H1 (cell line): Measurements from ENCODE around the gene KCNJ9. TPM values are rescaled to one million over a fixed set of nuclear protein-coding genes. Genes with fewer than 3 reads are reported as not detected.

Experiments
- CTCF ChIA-PET: fragments of 300-600 bp; sonication (Branson Sonifier 250); formaldehyde crosslinking; loops from one replicate; lab custom pipeline; 2021; ENCODE audit not compliant: partially characterized antibody; lab: Charles Lee
- POLR2A ChIA-PET: fragments of 300-600 bp; sonication (Branson Sonifier 250); formaldehyde crosslinking; loops from one replicate; lab custom pipeline; 2021; ENCODE audit warnings: inconsistent platforms; ENCODE audit not compliant: partially characterized antibody; lab: Charles Lee
- DNase-seq, 2 experiments: peaks; one replicate each; pipeline versions ENCODE4 v3.0.0 to v3.0.0-alpha.2; 2010 to 2022; ENCODE audit warnings: low spot score in 2 of 2, low read depth in 1 of 2, mixed read lengths in 1 of 2
- FAIRE-seq: peaks from 2 replicates; lab custom pipeline; 2011; peaks lifted over from hg19 to GRCh38; lab: Jason Lieb, UNC
- H2AFZ ChIP-seq: 2 replicates; pipeline ENCODE4 v1.8.1; 2012; ENCODE audit warnings: low read length, inconsistent platforms
- H2AK5ac ChIP-seq: 2 replicates; pipeline ENCODE4 v1.6.1; 2013; ENCODE audit warnings: low read depth, low read length
- H2BK120ac ChIP-seq: replicated peaks from 2 replicates; pipeline ENCODE3; 2013; ENCODE audit warnings: low read depth, low read length, inconsistent platforms
- H2BK12ac ChIP-seq: 2 replicates; pipeline ENCODE4 v1.6.1; 2013; ENCODE audit warnings: low read depth, low read length
- H2BK15ac ChIP-seq: 2 replicates; pipeline ENCODE4 v1.6.1; 2013; ENCODE audit warnings: low read length
- H2BK20ac ChIP-seq: 2 replicates; pipeline ENCODE4 v1.6.1; 2013; ENCODE audit warnings: low read length
- H2BK5ac ChIP-seq: 2 replicates; pipeline ENCODE4 v1.6.1; 2013; ENCODE audit warnings: low read depth, low read length
- H3K14ac ChIP-seq: 2 replicates; pipeline ENCODE4 v1.6.1; 2013; ENCODE audit warnings: inconsistent platforms; ENCODE audit not compliant: insufficient read length
- H3K18ac ChIP-seq: 2 replicates; pipeline ENCODE4 v1.6.1; 2013; ENCODE audit warnings: low read length; ENCODE audit errors: extremely low read depth
- H3K23ac ChIP-seq: 2 replicates; pipeline ENCODE4 v1.6.1; 2013; ENCODE audit warnings: inconsistent platforms; ENCODE audit not compliant: insufficient read length
- H3K23me2 ChIP-seq: 2 replicates; pipeline ENCODE4 v1.6.1; 2013; ENCODE audit warnings: low read depth, low read length
- H3K27ac ChIP-seq: 2 replicates; pipeline ENCODE4 v1.6.1; 2011; ENCODE audit warnings: low read depth, low read length, inconsistent platforms
- H3K27me3 ChIP-seq, 4 experiments: replicated peaks in 1 of 4; 1 replicate in 1 of 4; 2 replicates in 3 of 4; pipeline versions ENCODE4 v1.6.1 to v1.8.1; 2011 to 2013; ENCODE audit warnings: low read length in 3 of 4, mild to moderate bottlenecking in 3 of 4, inconsistent platforms in 2 of 4, mixed read lengths in 2 of 4, moderate library complexity in 1 of 4; ENCODE audit not compliant: control insufficient read depth in 3 of 4, insufficient read depth in 3 of 4; ENCODE audit errors: extremely low read depth in 1 of 4
- H3K36me3 ChIP-seq, 4 experiments: 2 replicates each; pipeline versions ENCODE4 v1.6.1 to v1.8.1; 2011 to 2013; ENCODE audit warnings: mild to moderate bottlenecking in 4 of 4, low read length in 3 of 4, moderate library complexity in 2 of 4, control low read depth in 1 of 4, inconsistent platforms in 1 of 4; ENCODE audit not compliant: insufficient read depth in 4 of 4, control insufficient read depth in 2 of 4
- H3K4ac ChIP-seq: replicated peaks from 2 replicates; pipeline ENCODE3; 2013; ENCODE audit warnings: low read length, low read depth, mixed read lengths, inconsistent platforms; ENCODE audit not compliant: insufficient read length
- H3K4me1 ChIP-seq, 4 experiments: replicated peaks in 1 of 4; 1 replicate in 1 of 4; 2 replicates in 3 of 4; pipeline versions ENCODE4 v1.6.1 to v1.8.1; 2011 to 2013; ENCODE audit warnings: low read length in 3 of 4, inconsistent platforms in 2 of 4, mixed read lengths in 1 of 4; ENCODE audit not compliant: insufficient read depth in 4 of 4, control insufficient read depth in 3 of 4
- H3K4me2 ChIP-seq, 2 experiments: 2 replicates each; pipeline versions ENCODE4 v1.6.1 to v1.8.1; 2011 to 2013; ENCODE audit warnings: low read depth in 2 of 2, low read length in 2 of 2, control low read depth in 1 of 2, inconsistent platforms in 1 of 2, mild to moderate bottlenecking in 1 of 2; ENCODE audit not compliant: insufficient read depth in 1 of 2
- H3K4me3 ChIP-seq, 4 experiments: fragments of 200-600, 300-600 bp in 1 of 4; sonication (generic), shearing (Covaris generic), sonication (Bioruptor Twin) in 1 of 4; 2 replicates each; pipeline versions ENCODE4 v1.5.1 to v1.8.1; 2011 to 2016; ENCODE audit warnings: low read length in 4 of 4, low read depth in 3 of 4, control low read depth in 2 of 4, inconsistent platforms in 2 of 4, mild to moderate bottlenecking in 2 of 4, mixed read lengths in 1 of 4, moderate library complexity in 1 of 4; ENCODE audit not compliant: insufficient read depth in 2 of 4; ENCODE audit errors: extremely low read depth in 1 of 4
- H3K56ac ChIP-seq: replicated peaks from 2 replicates; pipeline ENCODE3; 2013; ENCODE audit warnings: low read depth, mild to moderate bottlenecking, mixed read lengths, low read length, inconsistent platforms; ENCODE audit not compliant: insufficient read length
- H3K79me1 ChIP-seq: 2 replicates; pipeline ENCODE4 v1.6.1; 2013; ENCODE audit warnings: low read depth, low read length, control low read depth
- H3K79me2 ChIP-seq, 2 experiments: 2 replicates each; pipeline versions ENCODE4 v1.6.1 to v1.8.1; 2012 to 2013; ENCODE audit warnings: low read length in 2 of 2, mild to moderate bottlenecking in 2 of 2, inconsistent platforms in 1 of 2; ENCODE audit not compliant: insufficient read depth in 2 of 2, control insufficient read depth in 1 of 2
- H3K9ac ChIP-seq, 4 experiments: replicated peaks in 1 of 4; 1 replicate in 1 of 4; 2 replicates in 3 of 4; pipeline versions ENCODE4 v1.6.1 to v1.8.1; 2011 to 2013; ENCODE audit warnings: low read depth in 3 of 4, low read length in 3 of 4, control low read depth in 2 of 4, mild to moderate bottlenecking in 2 of 4, moderate library complexity in 2 of 4, inconsistent platforms in 1 of 4; ENCODE audit errors: extremely low read depth in 1 of 4
- H3K9me3 ChIP-seq, 2 experiments: 2 replicates each; pipeline versions ENCODE4 v1.6.1 to v1.8.1; 2012 to 2013; ENCODE audit warnings: mild to moderate bottlenecking in 2 of 2, moderate library complexity in 2 of 2, control low read depth in 1 of 2, inconsistent platforms in 1 of 2, low read depth in 1 of 2, low read length in 1 of 2, mixed read lengths in 1 of 2; ENCODE audit not compliant: insufficient read depth in 2 of 2
- H4K20me1 ChIP-seq, 2 experiments: replicated peaks in 1 of 2; 2 replicates each; pipeline versions ENCODE3 to v1.8.1; 2011 to 2013; ENCODE audit warnings: inconsistent platforms in 2 of 2, low read length in 2 of 2, mild to moderate bottlenecking in 1 of 2; ENCODE audit not compliant: insufficient read depth in 2 of 2, control insufficient read depth in 1 of 2
- H4K5ac ChIP-seq: 2 replicates; pipeline ENCODE4 v1.6.1; 2013; ENCODE audit warnings: low read length, low read depth, mixed read lengths, inconsistent platforms; ENCODE audit not compliant: insufficient read length
- H4K8ac ChIP-seq: 2 replicates; pipeline ENCODE4 v1.8.0; 2013; ENCODE audit warnings: mild to moderate bottlenecking, moderate library complexity, low read length, inconsistent platforms; ENCODE audit not compliant: insufficient read depth; ENCODE audit errors: extremely low read depth
- H4K91ac ChIP-seq: replicated peaks from 2 replicates; pipeline ENCODE3; 2013; ENCODE audit warnings: low read length, mixed read lengths, inconsistent platforms; ENCODE audit not compliant: insufficient read length
- BRCA1 ChIP-seq: IDR thresholded peaks from 2 replicates; pipeline ENCODE4 v1.6.1; 2012; ENCODE audit warnings: low read depth, low read length, improper control_type of control experiment
- CBX5 ChIP-seq: fragments of 300-800, 300-1000 bp; sonication (generic); IDR thresholded peaks from 2 replicates; pipeline ENCODE4 v1.7.1; 2016; ENCODE audit warnings: antibody characterized with exemption, low read length, low read depth
- CHD1 ChIP-seq: IDR thresholded peaks from 2 replicates; pipeline ENCODE4 v1.6.1; 2012; ENCODE audit warnings: low read depth, low read length, improper control_type of control experiment
- CTBP2 ChIP-seq: IDR thresholded peaks from 2 replicates; pipeline ENCODE4 v1.7.0; 2011; ENCODE audit warnings: borderline replicate concordance, mild to moderate bottlenecking, moderate library complexity, mixed read lengths, low read length; ENCODE audit not compliant: insufficient read depth, insufficient read length
- JUND ChIP-seq: IDR thresholded peaks from 2 replicates; pipeline ENCODE4 v1.6.1; 2011; ENCODE audit warnings: mild to moderate bottlenecking, improper control_type of control experiment, low read length
- PHF8 ChIP-seq: fragments of 200-600 bp; sonication (generic); conservative IDR thresholded peaks from 2 replicates; pipeline ENCODE4 v1.7.1; 2012; ENCODE audit warnings: low read depth, mild to moderate bottlenecking, inconsistent platforms, low read length, moderate library complexity
- POLR2A ChIP-seq, 2 experiments: IDR thresholded peaks; 1 replicate in 1 of 2; 2 replicates in 1 of 2; pipeline ENCODE4 v1.6.1; 2011; ENCODE audit warnings: low read depth in 2 of 2, low read length in 2 of 2, mild to moderate bottlenecking in 2 of 2; ENCODE audit errors: control extremely low read depth in 1 of 2
- SIRT6 ChIP-seq: IDR thresholded peaks from one replicate; pipeline ENCODE4 v1.7.1; 2012; ENCODE audit warnings: low read length, inconsistent platforms
- SP4 ChIP-seq: IDR thresholded peaks from 2 replicates; pipeline ENCODE4 v1.6.1; 2012; ENCODE audit warnings: low read length, inconsistent platforms
- WGBS, 2 experiments: shearing (Covaris generic) in 1 of 2; methylation state at CpG; one replicate each; pipeline versions ENCODE4 v1.1.6 to v1.1.7; 2013 to 2015; ENCODE audit warnings: low lambda C conversion rate in 2 of 2, mixed read lengths in 2 of 2, inconsistent platforms in 1 of 2, low coverage in 1 of 2, missing lambda C conversion rate in 1 of 2; ENCODE audit not compliant: insufficient replicate concordance in 2 of 2, insufficient coverage in 1 of 2, insufficient read length in 1 of 2; ENCODE audit errors: extremely low coverage in 1 of 2, missing lambda C conversion rate in 1 of 2; 5-methylcytosine and 5-hydroxymethylcytosine counted together
- polyA plus RNA-seq, 7 experiments: library from polyadenylated mRNA; depleted of rRNA in 3 of 7; stranded (reverse) in 5 of 7; unstranded in 2 of 7; fragments of >200 nt in 5 of 7; fragments of 200-250 nt in 2 of 7; gene quantifications; 1 replicate in 5 of 7; 2 replicates in 1 of 7; 4 replicates in 1 of 7; pipeline versions ENCODE4 v1.2.1 to v1.2.3, GENCODE V29; 2011 to 2013; ENCODE audit warnings: missing spikeins in 2 of 7, mixed read lengths in 2 of 7
- total RNA-seq: library from RNA; stranded (reverse); fragmentation: NEBNext Ultra II Directional; extraction: Animal tissue kit (Norgen Biotek cat#: 25700); gene quantifications from 2 replicates; pipeline ENCODE4 v1.2.1, GENCODE V29; 2021
- TF ChIP-seq, protein P1 (sequence below): IDR thresholded peaks from 2 replicates; pipeline ENCODE4 v1.6.1; 2011; ENCODE audit warnings: low read length, improper control_type of control experiment
- TF ChIP-seq, protein P2 (sequence below): IDR thresholded peaks from 2 replicates; pipeline ENCODE4 v1.6.1; 2012; ENCODE audit warnings: inconsistent platforms

Gene KCNJ9
- total and polyA plus RNA-seq, 2 of the 8 experiments (the other 6 are each of a cell fraction or from before 2014, with no cell fraction given) = 0.02 to 0.13 TPM

DNA sequence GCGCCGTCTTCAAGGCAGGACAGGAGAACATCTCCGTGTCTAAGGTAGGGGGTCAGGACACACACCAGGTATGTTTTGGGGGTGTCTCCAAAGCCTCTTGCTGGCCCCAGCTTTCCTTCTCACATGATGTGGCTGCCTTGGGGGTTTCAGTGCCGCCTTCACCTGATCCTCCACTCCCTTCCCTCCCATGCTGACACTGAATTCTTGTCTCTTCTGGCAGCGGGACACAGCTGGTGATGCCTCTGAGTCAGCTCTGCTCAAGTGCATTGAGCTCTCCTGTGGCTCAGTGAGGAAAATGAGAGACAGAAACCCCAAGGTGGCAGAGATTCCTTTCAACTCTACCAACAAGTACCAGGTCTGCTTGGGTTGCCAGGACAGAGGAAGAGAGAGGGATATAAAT lies 47.7 kb downstream of the KCNJ9 start:
- Histone ChIP-seq H4K8ac (no peak overlapping the region), H3K4me2 (no peak overlapping the region), H3K27ac (no peak overlapping the region), H4K5ac (no peak overlapping the region), H2BK15ac (no peak overlapping the region), H3K18ac (no peak overlapping the region), H3K4me3 (no peak overlapping the region), H3K4ac (no peak overlapping the region), H3K23ac (no peak overlapping the region), H3K79me1 (no peaks in the 10 kb centered on the region; the same call in 1 of the 2 replicates), H3K9ac (no peak overlapping the region), H2BK120ac (no peak overlapping the region), H3K4me1 (peaks cover 0 to 6% (median 0%) of the 10 kb centered on the region in 4 experiments; a peak in 2 of 7 replicates), H2AFZ (no peak overlapping the region), H2BK20ac (no peak overlapping the region), H4K20me1 (no peaks in the 10 kb centered on the region), H2BK12ac (no peak overlapping the region), H2AK5ac (no peak overlapping the region), H3K79me2 (no peaks in the 10 kb centered on the region), H3K9me3 (no peaks in the 10 kb centered on the region), H3K56ac (no peak overlapping the region), H3K14ac (no peak overlapping the region), H2BK5ac (no peak overlapping the region; the same call in 1 of the 2 replicates), H3K27me3 (no peaks in the 10 kb centered on the region), H4K91ac (no peak overlapping the region), H3K23me2 (peaks cover 4% of the 10 kb centered on the region; the same call in 1 of the 2 replicates), H3K36me3 (peaks cover 12 to 61% (median 54%) of the 10 kb centered on the region in 4 experiments; a peak in 7 of 8 replicates)
- no peak for FAIRE-seq
- ChIA-PET POLR2A (interaction anchor here (1.0 to 8.1 kb wide), 3 partner anchors 12 to 33 kb away, joined by 3 to 56 read pairs (median 4); no protein-coding TSS in a partner anchor), CTCF (interaction anchor here (1.1 to 13.8 kb wide), 6 partner anchors 11 to 90 kb away, joined by 3 to 141 read pairs (median 11); partner anchors contain the start of gene ATP1A2)
- DNase-seq = no peak
- WGBS, 2 experiments = 94% methylated on average over 5 of the region's 5 CpGs; no CpG with 5 or more reads in 1 of the 2 experiments
- TF ChIP-seq, protein P1, sequence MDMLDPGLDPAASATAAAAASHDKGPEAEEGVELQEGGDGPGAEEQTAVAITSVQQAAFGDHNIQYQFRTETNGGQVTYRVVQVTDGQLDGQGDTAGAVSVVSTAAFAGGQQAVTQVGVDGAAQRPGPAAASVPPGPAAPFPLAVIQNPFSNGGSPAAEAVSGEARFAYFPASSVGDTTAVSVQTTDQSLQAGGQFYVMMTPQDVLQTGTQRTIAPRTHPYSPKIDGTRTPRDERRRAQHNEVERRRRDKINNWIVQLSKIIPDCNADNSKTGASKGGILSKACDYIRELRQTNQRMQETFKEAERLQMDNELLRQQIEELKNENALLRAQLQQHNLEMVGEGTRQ = no peak
- TF ChIP-seq SIRT6 = no peak
- no peak for TF ChIP-seq BRCA1
- TF ChIP-seq JUND = no peak
- no peak for TF ChIP-seq CBX5
- TF ChIP-seq, protein P2, sequence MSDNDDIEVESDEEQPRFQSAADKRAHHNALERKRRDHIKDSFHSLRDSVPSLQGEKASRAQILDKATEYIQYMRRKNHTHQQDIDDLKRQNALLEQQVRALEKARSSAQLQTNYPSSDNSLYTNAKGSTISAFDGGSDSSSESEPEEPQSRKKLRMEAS = no peak
- TF ChIP-seq CHD1 = no peak
- TF ChIP-seq POLR2A (IDR thresholded peaks at IDR 0.05; ENCODE audit: control extremely low read depth in 1 of 2, low read depth in 2 of 2, low read length in 2 of 2) = no peak
- TF ChIP-seq SP4 = no peak
- no peak for TF ChIP-seq CTBP2
- no peak for TF ChIP-seq PHF8
